ENCODE measurements around the gene FGD3. TPM values are rescaled to one million over a fixed set of nuclear protein-coding genes. Genes with fewer than 3 reads are reported as not detected.
"Not testable (repeated sequence)": the region's sequence is repeated elsewhere in the genome, so short reads cannot be mapped to it uniquely, and the experiment has no call there.

FGD3 gene
- total RNA-seq, 4 donors from 2014 or later: 0.92 to 1.3 (median 0.97) TPM

- Histone ChIP-seq H3K36me3 (no peaks in the 10 kb centered on the region), H3K27ac (no peak overlapping the region), H3K4me1 (no peaks in the 10 kb centered on the region), H3K4me3 (no peak overlapping the region), H3K9me3 (no peaks in the 10 kb centered on the region), H3K27me3 (no peaks in the 10 kb centered on the region)
- no peak for TF ChIP-seq POLR2A (IDR thresholded peaks at IDR 0.05)
- TF ChIP-seq, protein P1, sequence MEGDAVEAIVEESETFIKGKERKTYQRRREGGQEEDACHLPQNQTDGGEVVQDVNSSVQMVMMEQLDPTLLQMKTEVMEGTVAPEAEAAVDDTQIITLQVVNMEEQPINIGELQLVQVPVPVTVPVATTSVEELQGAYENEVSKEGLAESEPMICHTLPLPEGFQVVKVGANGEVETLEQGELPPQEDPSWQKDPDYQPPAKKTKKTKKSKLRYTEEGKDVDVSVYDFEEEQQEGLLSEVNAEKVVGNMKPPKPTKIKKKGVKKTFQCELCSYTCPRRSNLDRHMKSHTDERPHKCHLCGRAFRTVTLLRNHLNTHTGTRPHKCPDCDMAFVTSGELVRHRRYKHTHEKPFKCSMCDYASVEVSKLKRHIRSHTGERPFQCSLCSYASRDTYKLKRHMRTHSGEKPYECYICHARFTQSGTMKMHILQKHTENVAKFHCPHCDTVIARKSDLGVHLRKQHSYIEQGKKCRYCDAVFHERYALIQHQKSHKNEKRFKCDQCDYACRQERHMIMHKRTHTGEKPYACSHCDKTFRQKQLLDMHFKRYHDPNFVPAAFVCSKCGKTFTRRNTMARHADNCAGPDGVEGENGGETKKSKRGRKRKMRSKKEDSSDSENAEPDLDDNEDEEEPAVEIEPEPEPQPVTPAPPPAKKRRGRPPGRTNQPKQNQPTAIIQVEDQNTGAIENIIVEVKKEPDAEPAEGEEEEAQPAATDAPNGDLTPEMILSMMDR (IDR thresholded peaks at IDR 0.05 in 4 of 5, conservative IDR thresholded peaks at IDR 0.05 in 1 of 5): no peak
- in situ Hi-C loops (cut with MboI; ENCODE audit: low sequenced_read_pairs in 4 of 4): no loop called here
- intact Hi-C loops (cut with DNase I; ENCODE audit: low total_unique reads): no loop called here
- DNase-seq (no peak), ATAC-seq (no peak)
Measured at GRCh38 chr9:92988215-92988768, 41.0 kb downstream of the FGD3 start.

- no peaks in the 10 kb centered on the region for H3K36me3 ChIP-seq
- intact Hi-C loops (cut with DNase I; ENCODE audit: low total_unique reads): no loop called here
- in situ Hi-C loops (cut with MboI; ENCODE audit: low sequenced_read_pairs in 4 of 4): no loop called here
Measured at GRCh38 chr9:92989561-92989960, 42.2 kb downstream of the FGD3 start.

DNA sequence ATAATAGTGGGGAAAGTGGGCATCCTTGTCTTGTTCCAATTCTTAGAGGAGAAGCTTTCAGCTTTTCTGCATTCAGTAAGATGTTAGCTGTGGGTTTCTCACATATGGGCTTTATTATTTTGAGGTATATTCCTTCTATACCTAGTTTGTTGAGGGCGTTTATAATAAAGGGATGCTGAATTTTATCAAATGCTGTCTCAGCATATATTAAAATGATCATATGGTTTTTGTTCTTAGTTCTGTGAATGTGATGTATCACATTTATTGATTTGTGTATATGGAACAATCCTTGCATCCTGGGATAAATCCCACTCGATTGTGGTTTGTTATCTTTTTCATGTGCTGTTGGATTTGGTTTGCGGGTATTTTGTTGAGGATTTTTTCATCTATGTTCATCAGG lies 43.1 kb downstream of the FGD3 start:
- TF ChIP-seq, protein P1 (IDR thresholded peaks at IDR 0.05 in 4 of 5, conservative IDR thresholded peaks at IDR 0.05 in 1 of 5): no peak
- no peak for TF ChIP-seq POLR2A (IDR thresholded peaks at IDR 0.05)
- no peaks in the 10 kb centered on the region for H3K9me3 ChIP-seq
- no peak overlapping the region for H3K27ac ChIP-seq
- no peaks in the 10 kb centered on the region for H3K4me1 ChIP-seq
- DNase-seq (no peak), ATAC-seq (no peak)
- H3K36me3 ChIP-seq: no peaks in the 10 kb centered on the region
- H3K27me3 ChIP-seq: no peaks in the 10 kb centered on the region
- intact Hi-C loops (cut with DNase I; ENCODE audit: low total_unique reads): no loop called here
- in situ Hi-C loops (cut with MboI; ENCODE audit: low sequenced_read_pairs in 4 of 4): no loop called here
- H3K4me3 ChIP-seq: no peak overlapping the region

More at GRCh38 chr9:92989561-92989960, 42.2 kb downstream of the FGD3 start:
- no peaks in the 10 kb centered on the region for H3K27me3 ChIP-seq
- ATAC-seq (no peak), DNase-seq (no peak)
- TF ChIP-seq, protein P1 (IDR thresholded peaks at IDR 0.05 in 4 of 5, conservative IDR thresholded peaks at IDR 0.05 in 1 of 5): no peak
- no peak for TF ChIP-seq POLR2A (IDR thresholded peaks at IDR 0.05)
- no peaks in the 10 kb centered on the region for H3K4me1 ChIP-seq
- no peaks in the 10 kb centered on the region for H3K9me3 ChIP-seq
- H3K27ac ChIP-seq: no peak overlapping the region
- no peak overlapping the region for H3K4me3 ChIP-seq

DNA sequence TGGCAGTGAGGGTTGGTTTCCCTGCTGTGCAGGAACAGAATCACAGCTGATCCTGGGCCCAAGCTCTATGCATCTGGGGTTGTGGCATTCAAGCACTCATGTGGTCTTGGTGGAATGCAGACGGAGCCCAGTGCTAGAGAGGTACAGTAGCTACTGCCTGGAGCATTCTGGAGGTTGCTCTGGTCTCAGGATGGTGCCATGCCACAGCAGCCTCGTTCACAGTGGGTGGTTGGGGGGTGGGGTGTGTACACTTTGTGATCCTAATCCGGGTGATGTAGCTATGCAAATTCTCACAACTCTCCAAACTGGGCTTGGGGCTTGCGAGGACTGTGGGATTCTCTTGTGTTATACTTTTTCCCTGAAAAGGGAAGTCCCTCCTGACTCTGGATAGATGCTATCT lies 45.2 kb downstream of the FGD3 start:
- in situ Hi-C loops (cut with MboI; ENCODE audit: low sequenced_read_pairs in 4 of 4): no loop called here
- intact Hi-C loops (cut with DNase I; ENCODE audit: low total_unique reads): no loop called here
- TF ChIP-seq POLR2A (IDR thresholded peaks at IDR 0.05): no peak
- TF ChIP-seq, protein P1 (IDR thresholded peaks at IDR 0.05 in 4 of 5, conservative IDR thresholded peaks at IDR 0.05 in 1 of 5): no peak
- H3K9me3 ChIP-seq: no peaks in the 10 kb centered on the region
- no peaks in the 10 kb centered on the region for H3K4me1 ChIP-seq
- H3K27ac ChIP-seq: no peak overlapping the region
- no peak for DNase-seq
- ATAC-seq: no peak
- no peaks in the 10 kb centered on the region for H3K36me3 ChIP-seq
- H3K27me3 ChIP-seq: no peaks in the 10 kb centered on the region
- H3K4me3 ChIP-seq: no peak overlapping the region

GRCh38 chr9:92998871-92999270 lies 51.5 kb downstream of the FGD3 start:
- H3K36me3 ChIP-seq; H3K27ac ChIP-seq; H3K27me3 ChIP-seq; H3K4me1 ChIP-seq; ATAC-seq; H3K4me3 ChIP-seq; intact Hi-C loops (cut with DNase I; ENCODE audit: low total_unique reads); H3K9me3 ChIP-seq; in situ Hi-C loops (cut with MboI; ENCODE audit: low sequenced_read_pairs in 4 of 4); DNase-seq: not testable (repeated sequence)
